Gastroesophageal sphincter (tissue), 4 donors: ENCODE results near the gene MARK2. TPM values are rescaled to one million over a fixed set of nuclear protein-coding genes. Genes with fewer than 3 reads are reported as not detected.

ENCODE experiments used
- ATAC-seq: fragments of 150-250 bp; one replicate; pipeline ENCODE4 v1.9.1; 2016; ENCODE audit warnings: mild to moderate bottlenecking, moderate library complexity
- H3K27ac ChIP-seq, 4 donors: fragments of 200-600 bp; sonication (generic) in 3 of 4; 1 replicate in 3 of 4; 2 replicates in 1 of 4; pipeline ENCODE4 v1.5.1; 2016 to 2019
- H3K27me3 ChIP-seq: fragments of 200-600 bp; sonication (generic); one replicate; pipeline ENCODE4 v1.5.1; 2019
- H3K36me3 ChIP-seq, 2 donors: fragments of 200-600 bp; sonication (generic); one replicate each; pipeline ENCODE4 v1.5.1; 2019; ENCODE audit warnings: control low read depth in 1 of 2
- H3K4me1 ChIP-seq, 3 donors: fragments of 200-600 bp; sonication (generic); 1 replicate in 2 of 3; 2 replicates in 1 of 3; pipeline ENCODE4 v1.5.1; 2016 to 2019; ENCODE audit warnings: control low read depth in 2 of 3
- H3K4me3 ChIP-seq, 2 donors: fragments of 200-600 bp; sonication (generic); one replicate each; pipeline ENCODE4 v1.5.1; 2019; ENCODE audit warnings: mild to moderate bottlenecking in 1 of 2, moderate library complexity in 1 of 2
- H3K9me3 ChIP-seq, 3 donors: fragments of 200-600 bp; sonication (generic); one replicate each; pipeline ENCODE4 v1.5.1; 2017 to 2019; ENCODE audit warnings: control low read depth in 2 of 3
- EP300 ChIP-seq: sonication (generic); formaldehyde crosslinking; IDR thresholded peaks from one replicate; pipeline ENCODE4 v1.6.1; 2017; ENCODE audit warnings: antibody characterized with exemption, mild to moderate bottlenecking
- POLR2A ChIP-seq, 2 donors: fragments of 450-650 bp; IDR thresholded peaks; one replicate each; pipeline ENCODE4 v1.6.1; 2017; ENCODE audit warnings: antibody characterized with exemption in 2 of 2, mild to moderate bottlenecking in 2 of 2, moderate library complexity in 1 of 2
- POLR2AphosphoS5 ChIP-seq: sonication (generic); formaldehyde crosslinking; IDR thresholded peaks from one replicate; pipeline ENCODE4 v1.6.1; 2017; ENCODE audit warnings: antibody characterized with exemption
- WGBS, 2 donors: methylation state at CpG; one replicate each; pipeline ENCODE4 v1.1.5; 2018; ENCODE audit warnings: low coverage in 1 of 2; 5-methylcytosine and 5-hydroxymethylcytosine counted together
- total RNA-seq, 4 donors: library from RNA; depleted of rRNA; stranded (reverse); fragments of >200 nt; gene quantifications; one replicate each; pipeline ENCODE4 v1.1.0, GENCODE V29; 2016
- TF ChIP-seq, protein P1 (sequence below), 4 experiments: fragments of 200-600 bp in 2 of 4; fragments of 450-650 bp in 2 of 4; sonication (generic) in 1 of 4; IDR thresholded peaks; one replicate each; pipeline ENCODE4 v1.5.1; 2017 to 2019; ENCODE audit warnings: antibody characterized with exemption in 4 of 4, mild to moderate bottlenecking in 2 of 4, moderate library complexity in 2 of 4

MARK2 gene
- total RNA-seq, 4 donors from 2014 or later = 17.4 to 42.5 (median 23.8) TPM

GRCh38 chr11:63893355-63893754 lies 54.4 kb downstream of the MARK2 start:
- 87 to 95% methylated on average over 6 of the region's 6 CpGs for WGBS, 2 donors
- no peak for ATAC-seq
- H3K27ac ChIP-seq = no peak overlapping the region
- no peak for TF ChIP-seq POLR2A (IDR thresholded peaks at IDR 0.05)
- peaks cover 0 to 37% of the 10 kb centered on the region in 2 donors for H3K36me3 ChIP-seq
- no peaks in the 10 kb centered on the region for H3K27me3 ChIP-seq
- H3K9me3 ChIP-seq = no peaks in the 10 kb centered on the region
- no peak overlapping the region for H3K4me3 ChIP-seq
- H3K4me1 ChIP-seq = peaks cover 0 to 48% (median 16%) of the 10 kb centered on the region in 3 donors

DNA sequence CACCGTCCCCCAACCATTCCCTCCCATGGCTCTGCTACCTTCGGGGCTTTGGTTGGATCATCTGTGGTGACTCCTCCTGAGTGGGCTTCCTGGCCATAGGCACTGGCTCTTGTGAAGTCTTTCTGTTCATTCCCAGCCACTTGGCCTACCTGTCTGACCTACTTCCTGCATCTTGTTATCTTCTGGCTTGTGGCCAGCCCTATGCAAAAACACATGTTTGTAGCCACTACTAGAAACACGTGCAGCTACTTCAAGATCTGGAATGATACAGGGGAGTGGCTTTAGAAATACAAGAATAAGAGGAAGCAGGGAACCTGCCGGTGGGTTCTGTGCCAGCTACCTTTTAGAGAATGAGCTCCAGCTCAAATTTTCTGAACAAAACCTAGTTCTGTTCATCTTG lies 57.2 kb downstream of the MARK2 start:
- TF ChIP-seq POLR2AphosphoS5 = no peak
- no peak for TF ChIP-seq EP300
- TF ChIP-seq POLR2A (IDR thresholded peaks at IDR 0.05) = no peak
- TF ChIP-seq, protein P1, sequence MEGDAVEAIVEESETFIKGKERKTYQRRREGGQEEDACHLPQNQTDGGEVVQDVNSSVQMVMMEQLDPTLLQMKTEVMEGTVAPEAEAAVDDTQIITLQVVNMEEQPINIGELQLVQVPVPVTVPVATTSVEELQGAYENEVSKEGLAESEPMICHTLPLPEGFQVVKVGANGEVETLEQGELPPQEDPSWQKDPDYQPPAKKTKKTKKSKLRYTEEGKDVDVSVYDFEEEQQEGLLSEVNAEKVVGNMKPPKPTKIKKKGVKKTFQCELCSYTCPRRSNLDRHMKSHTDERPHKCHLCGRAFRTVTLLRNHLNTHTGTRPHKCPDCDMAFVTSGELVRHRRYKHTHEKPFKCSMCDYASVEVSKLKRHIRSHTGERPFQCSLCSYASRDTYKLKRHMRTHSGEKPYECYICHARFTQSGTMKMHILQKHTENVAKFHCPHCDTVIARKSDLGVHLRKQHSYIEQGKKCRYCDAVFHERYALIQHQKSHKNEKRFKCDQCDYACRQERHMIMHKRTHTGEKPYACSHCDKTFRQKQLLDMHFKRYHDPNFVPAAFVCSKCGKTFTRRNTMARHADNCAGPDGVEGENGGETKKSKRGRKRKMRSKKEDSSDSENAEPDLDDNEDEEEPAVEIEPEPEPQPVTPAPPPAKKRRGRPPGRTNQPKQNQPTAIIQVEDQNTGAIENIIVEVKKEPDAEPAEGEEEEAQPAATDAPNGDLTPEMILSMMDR (IDR thresholded peaks at IDR 0.05) = no peak
- H3K27me3 ChIP-seq = no peaks in the 10 kb centered on the region
- peaks cover 0 to 21% (median 0%) of the 10 kb centered on the region in 3 donors for H3K4me1 ChIP-seq
- no peak overlapping the region for H3K4me3 ChIP-seq
- no peak overlapping the region for H3K27ac ChIP-seq
- no peak for ATAC-seq
- H3K9me3 ChIP-seq = no peaks in the 10 kb centered on the region
- H3K36me3 ChIP-seq = peaks cover 3 to 64% of the 10 kb centered on the region in 2 donors
- WGBS, 2 donors = 74 to 100% methylated on average over 1 to 4 of the region's 4 CpGs

DNA sequence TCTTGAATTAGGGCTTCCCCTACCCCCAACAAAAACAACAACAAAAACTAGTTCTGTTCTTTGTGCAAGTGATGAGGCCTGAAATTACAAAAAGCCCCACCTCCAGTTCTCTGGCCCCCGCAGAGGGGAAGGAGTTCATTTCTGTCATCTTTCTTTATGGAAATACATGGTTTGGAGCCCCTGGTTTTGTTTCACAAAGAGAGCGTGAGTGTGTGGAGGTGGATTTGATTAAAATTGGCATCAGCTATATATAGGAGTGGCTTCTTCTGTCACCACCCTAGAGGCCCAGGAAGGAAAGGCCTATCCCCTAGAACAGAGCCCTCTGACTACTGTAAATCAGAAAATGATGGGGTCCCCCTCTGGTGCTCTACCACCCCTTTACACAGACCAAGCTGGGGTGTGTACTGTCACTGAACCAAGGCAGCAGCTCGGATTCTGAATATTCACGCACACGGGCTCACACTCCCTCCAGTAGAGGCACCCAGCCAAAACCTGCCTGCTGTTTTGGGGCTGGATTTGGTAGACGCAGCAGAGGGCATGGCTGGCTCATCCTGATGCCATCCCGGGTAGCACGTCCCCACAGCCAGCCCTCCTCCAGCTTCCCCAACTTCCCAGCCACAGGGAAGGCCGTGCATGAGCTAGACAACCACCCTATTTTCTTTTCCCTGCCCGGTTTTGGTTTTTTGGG lies 58.7 kb downstream of the MARK2 start:
- ATAC-seq = no peak
- peaks cover 3 to 78% of the 10 kb centered on the region in 2 donors for H3K36me3 ChIP-seq
- no peak overlapping the region for H3K4me3 ChIP-seq
- no peak overlapping the region for H3K27ac ChIP-seq
- H3K27me3 ChIP-seq = no peaks in the 10 kb centered on the region
- no peaks in the 10 kb centered on the region for H3K9me3 ChIP-seq
- peaks cover 0 to 8% (median 0%) of the 10 kb centered on the region in 3 donors for H3K4me1 ChIP-seq
- WGBS, 2 donors = 54 to 76% methylated on average over 6 to 9 of the region's 10 CpGs
- TF ChIP-seq POLR2A (IDR thresholded peaks at IDR 0.05) = no peak
- TF ChIP-seq POLR2AphosphoS5 = no peak
- TF ChIP-seq EP300 = no peak
- TF ChIP-seq, protein P1 (IDR thresholded peaks at IDR 0.05) = no peak

- Histone ChIP-seq H3K4me1 (peaks cover 0 to 11% (median 0%) of the 10 kb centered on the region in 3 donors), H3K27me3 (no peaks in the 10 kb centered on the region), H3K9me3 (no peaks in the 10 kb centered on the region), H3K27ac (no peak overlapping the region), H3K36me3 (peaks cover 3 to 98% of the 10 kb centered on the region in 2 donors), H3K4me3 (no peak overlapping the region)
- TF ChIP-seq POLR2A (IDR thresholded peaks at IDR 0.05) = no peak
- TF ChIP-seq POLR2AphosphoS5 = no peak
- TF ChIP-seq, protein P1 (IDR thresholded peaks at IDR 0.05) = no peak
- TF ChIP-seq EP300 = no peak
- 40 to 52% methylated on average over 1 to 3 of the region's 3 CpGs for WGBS, 2 donors
- ATAC-seq = no peak
Measured at GRCh38 chr11:63901660-63902059, 62.8 kb downstream of the MARK2 start.

DNA sequence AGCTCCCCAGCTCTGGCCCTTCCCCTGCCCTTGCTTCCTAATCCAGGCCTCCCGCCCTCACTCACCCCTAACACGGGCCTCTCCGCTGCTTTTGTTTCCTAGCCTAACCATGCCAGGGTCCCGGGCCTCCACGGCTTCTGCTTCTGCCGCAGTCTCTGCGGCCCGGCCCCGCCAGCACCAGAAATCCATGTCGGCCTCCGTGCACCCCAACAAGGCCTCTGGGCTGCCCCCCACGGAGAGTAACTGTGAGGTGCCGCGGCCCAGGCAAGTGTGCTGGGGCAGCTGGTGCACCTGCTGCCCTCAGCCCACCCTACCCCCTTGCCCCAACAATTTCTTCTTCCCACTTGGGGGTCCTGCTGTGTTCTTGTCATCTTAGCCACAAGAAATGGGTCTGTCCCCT lies 65.0 kb downstream of the MARK2 start:
- H3K27ac ChIP-seq = no peak overlapping the region
- 100% methylated on average over 1 of the region's 14 CpGs; no CpG with 5 or more reads in 1 of the 2 donors for WGBS, 2 donors
- peaks cover 0 to 32% (median 12%) of the 10 kb centered on the region in 3 donors for H3K4me1 ChIP-seq
- H3K9me3 ChIP-seq = no peaks in the 10 kb centered on the region
- H3K36me3 ChIP-seq = peaks cover 3 to 98% of the 10 kb centered on the region in 2 donors
- TF ChIP-seq POLR2AphosphoS5 (no peak), POLR2A (IDR thresholded peaks at IDR 0.05) (no peak), EP300 (no peak)
- TF ChIP-seq, protein P1 (IDR thresholded peaks at IDR 0.05) = no peak
- no peaks in the 10 kb centered on the region for H3K27me3 ChIP-seq
- ATAC-seq = no peak
- H3K4me3 ChIP-seq = no peak overlapping the region
